Amygdala (tissue), 56 donors: Measurements from ENCODE around the gene GTF2IRD1.

Experiments
- DNase-seq, 56 donors: peaks; one replicate each; lab custom pipeline; 2025; lab: John Stamatoyannopoulos, UW

GTF2IRD1 gene

DNA sequence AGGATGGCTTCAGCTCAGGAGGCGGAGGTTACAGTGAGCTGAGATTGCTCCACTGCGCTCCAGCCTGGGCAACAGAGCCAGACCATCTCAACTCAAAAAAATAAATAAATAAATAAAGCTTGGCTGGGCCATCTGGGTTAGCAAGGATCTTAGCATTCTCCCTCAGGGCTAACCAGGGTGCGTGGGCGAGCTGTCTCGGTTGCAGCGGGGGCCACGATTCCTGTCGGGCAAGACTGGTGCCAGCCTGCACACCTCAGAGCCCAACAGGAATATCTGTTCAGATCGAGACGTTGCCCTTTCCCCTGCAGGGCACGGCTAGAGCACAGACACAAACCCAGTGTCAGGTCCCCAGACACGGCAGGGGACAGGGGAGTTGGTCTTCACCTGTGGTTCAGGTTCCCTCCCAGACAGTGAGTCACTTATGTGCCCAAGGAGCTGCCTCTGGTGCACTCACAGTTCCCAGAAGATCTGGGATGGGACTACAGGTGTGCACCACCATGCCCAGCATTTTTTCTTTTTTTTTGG, 128.3 kb downstream of the GTF2IRD1 start:
- no peak for DNase-seq

DNA sequence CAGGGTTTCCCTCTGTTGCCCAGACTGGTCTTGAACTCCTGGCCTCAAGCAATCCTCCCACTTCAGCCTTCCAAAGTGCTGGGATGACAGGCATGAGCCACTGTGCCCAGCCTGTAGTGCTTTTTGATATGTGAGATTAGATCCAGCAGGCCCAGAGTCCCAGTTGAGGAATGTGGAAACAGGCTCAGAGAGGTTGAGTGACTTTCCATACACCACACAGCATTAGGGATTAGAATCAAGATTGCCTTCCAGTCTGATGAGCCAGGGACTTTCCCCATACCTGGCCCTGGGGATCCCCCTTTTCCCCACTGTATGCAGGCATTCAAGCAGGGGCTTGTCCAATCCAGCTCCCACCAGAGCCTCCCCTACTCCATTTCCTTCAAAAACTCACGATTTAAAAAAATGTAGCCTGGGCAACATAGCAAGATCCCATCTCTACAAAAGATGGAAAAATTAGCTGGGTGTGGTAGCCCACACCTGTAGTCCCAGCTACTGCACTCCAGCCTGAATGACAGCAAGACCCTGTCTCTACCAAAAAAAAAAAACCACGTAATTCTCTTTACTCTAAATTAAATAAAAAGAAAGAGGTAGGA, 128.8 kb downstream of the GTF2IRD1 start:
- DNase-seq = no peak

GRCh38 chr7:74583630-74584029, 129.9 kb downstream of the GTF2IRD1 start:
- no peak for DNase-seq

DNA sequence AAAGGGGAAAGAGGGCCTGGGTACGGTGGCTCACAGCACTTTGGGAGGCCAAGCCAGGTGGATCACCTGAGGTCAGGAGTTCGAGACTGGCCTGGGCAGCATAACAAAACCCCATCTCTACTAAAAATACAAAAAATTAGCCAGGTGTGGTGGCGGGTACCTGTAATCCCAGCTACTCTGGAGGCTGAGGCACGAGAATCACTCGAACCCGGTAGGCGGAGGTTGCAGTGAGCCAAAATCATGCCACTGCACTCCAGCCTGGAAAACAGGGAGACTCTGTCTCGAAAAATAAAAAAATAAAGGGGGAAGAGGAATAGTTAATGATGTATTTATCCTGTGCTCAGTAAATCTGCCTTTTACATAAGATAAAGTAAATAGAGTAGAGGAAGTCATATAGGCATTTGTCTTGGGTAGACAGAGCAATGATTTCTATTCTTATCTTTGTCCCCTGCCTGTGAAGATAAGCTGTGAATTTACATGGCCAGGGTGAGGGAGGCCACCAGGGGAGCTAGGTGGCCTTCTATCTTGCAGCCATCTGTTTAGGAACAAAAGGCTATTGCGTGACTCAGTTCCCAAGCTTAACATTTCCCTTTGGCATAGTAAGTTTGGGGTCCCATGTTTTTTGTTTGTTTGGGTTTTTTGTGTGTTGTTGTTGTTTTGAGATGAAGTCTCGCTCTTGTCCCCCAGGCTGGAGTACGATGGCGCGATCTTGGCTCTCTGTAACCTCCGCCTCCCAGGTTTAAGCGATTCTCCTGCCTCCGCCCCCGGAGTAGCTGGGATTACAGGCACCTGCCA, 130.7 kb downstream of the GTF2IRD1 start:
- no peak for DNase-seq

- no peak for DNase-seq
Measured at GRCh38 chr7:74585844-74586243, 132.1 kb downstream of the GTF2IRD1 start.

GRCh38 chr7:74586258-74587175, 132.8 kb downstream of the GTF2IRD1 start:
- DNase-seq = no peak

DNA sequence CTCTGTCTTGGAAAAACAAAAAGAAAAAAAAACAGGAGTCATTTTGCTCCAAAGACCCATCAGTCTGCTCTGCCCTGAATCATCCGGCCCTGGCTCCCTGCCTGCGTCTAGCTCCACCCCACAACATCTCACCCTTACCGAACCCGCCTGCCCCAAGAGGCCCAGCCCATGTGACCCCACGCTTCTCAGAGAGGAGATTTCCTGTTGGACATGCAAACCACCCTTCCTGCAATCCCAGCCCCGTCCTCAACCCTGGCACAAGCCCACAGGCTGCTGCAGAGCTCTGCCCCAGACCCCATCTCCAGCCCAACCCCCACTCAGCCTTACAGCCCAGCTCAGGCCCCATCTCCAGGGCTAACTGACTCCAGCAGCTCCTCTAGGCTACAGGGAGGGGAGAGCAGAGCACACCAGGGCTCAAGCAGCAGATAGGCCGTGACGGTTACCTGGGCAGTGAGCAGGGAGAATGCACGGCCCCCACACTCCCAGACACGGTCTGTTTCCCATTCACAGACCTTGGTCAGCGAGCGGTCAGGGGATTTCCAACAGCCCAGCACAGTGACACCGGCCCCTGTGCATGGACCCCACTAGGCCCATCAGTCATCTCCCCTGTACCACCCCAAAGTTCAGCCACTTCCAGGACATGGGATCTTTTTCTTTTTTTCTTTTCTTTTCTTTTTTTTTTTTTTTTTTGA, 133.9 kb downstream of the GTF2IRD1 start:
- DNase-seq = peak in 28 of 56 donors; percentile 3 to 86 (median 31)

DNA sequence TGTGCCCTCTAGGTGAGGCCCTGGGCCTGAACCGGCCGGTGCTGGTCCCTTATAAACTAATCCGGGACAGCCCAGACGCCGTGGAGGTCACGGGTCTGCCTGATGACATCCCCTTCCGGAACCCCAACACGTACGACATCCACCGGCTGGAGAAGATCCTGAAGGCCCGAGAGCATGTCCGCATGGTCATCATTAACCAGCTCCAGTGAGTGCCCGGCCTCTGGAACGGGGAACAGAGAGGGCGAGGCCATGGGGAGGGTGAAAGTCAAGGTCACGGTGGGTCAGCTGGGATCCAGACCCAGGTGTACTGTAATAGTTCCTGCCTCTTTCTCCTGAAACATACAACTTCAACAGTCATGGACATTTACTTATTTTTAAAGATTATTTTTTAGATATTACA, 137.1 kb downstream of the GTF2IRD1 start:
- DNase-seq = no peak

DNA sequence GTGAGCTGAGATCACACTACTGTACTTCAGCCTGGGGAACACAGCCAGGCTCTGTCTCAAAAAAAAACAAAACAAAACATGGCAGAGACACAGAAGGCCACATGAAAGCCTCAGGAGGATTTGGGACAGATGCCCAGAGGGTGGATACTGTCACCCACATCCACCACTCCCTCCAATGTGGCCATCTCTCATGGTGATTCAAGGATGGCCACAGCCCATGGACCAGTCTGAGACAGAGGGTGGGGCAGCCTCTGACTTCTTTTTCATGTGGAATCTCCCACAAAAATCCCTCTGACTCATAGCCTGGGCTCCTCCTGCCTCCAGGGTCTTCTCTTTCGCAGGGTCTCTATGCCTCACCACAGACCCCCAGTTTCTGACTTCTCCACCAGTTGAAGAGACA, 144.9 kb downstream of the GTF2IRD1 start:
- no peak for DNase-seq

GRCh38 chr7:74599244-74599643, 145.5 kb downstream of the GTF2IRD1 start:
- no peak for DNase-seq

- DNase-seq = peak in 2 of 56 donors; percentile 10 to 22
Measured at GRCh38 chr7:74604326-74605020, 150.8 kb downstream of the GTF2IRD1 start.

DNA sequence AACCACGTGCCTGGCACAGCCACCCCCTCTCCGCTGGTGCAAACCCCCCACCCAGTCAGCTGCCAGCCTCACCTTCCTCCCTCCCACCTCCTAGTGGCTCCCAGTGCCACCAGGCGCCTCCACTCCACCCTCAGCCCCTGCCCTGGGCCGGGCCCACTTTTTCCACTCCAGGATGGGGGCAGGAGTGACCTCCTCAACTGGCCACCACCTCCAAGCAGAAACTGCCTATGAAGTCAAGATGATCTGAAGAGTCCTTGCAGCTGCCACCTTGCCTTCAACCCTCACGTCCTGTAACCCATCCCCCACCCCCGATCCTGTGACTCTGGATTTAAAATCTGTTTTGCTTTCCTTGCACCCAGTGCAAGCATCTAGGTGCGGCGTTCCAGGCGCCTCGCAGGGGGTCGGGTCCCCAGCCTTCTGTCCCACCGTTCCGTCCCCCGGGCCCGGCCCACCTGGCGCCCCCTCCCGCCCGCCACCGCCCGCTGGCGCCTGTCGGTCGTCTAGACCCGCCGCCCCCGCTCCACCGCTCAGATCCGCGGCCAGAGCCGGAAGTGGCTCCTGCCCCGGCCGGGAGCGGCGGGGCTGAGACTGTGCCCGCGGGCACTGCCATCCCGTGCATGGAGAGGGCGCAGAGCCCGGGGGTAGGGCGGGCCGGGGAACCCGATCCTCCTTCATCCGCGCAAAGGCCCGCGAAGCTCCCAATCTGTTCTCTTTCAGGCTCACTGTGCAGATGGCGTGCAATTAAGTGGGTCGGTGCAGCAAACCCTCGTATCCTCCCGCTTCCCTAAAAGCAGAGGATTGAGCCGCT, 152.6 kb downstream of the GTF2IRD1 start:
- DNase-seq = peak in 26 of 56 donors; percentile 6 to 52 (median 21)

DNA sequence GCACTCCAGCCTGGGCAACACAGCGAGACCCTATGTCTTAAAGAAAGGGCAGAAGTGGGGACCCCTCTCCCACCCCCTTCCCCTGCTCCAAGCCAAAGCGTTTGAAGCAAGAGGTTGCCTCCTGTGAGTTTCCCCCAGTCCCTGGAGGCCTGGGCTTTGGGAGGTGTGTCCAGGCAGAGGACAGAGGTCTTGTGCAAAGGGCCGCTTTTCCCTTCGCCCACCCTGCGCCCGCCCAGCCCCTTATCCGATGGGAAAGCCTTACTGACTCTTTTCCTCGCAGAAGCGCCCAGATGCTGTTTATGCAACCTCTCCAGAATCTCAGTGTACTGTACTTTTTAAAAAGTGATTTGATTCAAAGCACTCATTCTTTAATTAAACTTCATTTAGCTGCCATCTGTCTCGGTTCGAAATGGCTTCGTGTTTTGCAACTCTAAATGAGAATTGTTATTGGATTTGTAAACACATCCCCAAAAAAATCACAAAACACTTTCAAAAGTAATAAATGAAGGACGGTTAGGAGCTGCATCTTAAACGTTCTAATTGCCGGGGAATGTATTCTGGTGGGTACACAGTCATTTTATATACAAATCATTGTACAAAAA, 153.3 kb downstream of the GTF2IRD1 start:
- DNase-seq = peak in 1 of 56 donors; percentile 52

DNA sequence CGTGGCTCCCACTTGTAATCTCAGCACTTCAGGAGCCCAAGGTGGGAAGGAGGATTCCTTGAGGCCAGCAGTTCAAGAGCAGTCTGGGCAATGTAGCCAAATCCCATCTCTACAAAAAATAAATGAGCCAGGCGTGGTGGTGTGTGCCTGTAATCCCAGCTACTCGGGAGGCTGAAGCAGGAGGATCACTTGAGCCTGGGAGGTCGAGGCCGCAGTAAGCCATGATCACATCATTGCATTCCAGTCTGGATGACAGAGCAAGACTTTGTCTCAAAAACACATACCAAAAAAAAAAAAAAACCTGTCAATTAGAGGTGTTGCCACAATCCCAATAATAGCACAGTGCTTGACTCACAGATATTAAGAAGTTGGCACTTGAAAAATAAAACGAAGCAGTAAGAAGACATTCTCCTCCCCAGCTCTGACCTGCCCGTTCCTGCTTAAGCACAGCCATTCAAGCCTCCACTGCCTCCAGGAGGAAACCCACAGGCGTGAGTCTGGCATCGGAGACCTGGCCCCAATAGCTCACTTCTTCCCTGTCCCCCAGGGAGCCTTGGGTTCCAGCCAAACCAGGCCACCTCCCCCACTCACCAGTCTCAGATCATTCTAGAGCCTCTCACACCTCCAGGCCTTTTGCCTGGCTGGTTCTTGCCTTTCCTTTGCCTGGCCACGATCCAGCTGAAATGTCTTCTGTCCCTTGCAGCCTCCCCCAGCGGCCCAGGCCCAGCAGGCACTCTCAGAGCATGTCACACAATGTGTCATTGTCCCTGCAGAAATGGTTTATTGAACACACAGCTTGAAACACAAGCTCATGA, 158.5 kb downstream of the GTF2IRD1 start:
- DNase-seq = peak in 34 of 56 donors; percentile 9 to 90 (median 30)

GRCh38 chr7:74615933-74616780, 162.5 kb downstream of the GTF2IRD1 start:
- DNase-seq = no peak

DNA sequence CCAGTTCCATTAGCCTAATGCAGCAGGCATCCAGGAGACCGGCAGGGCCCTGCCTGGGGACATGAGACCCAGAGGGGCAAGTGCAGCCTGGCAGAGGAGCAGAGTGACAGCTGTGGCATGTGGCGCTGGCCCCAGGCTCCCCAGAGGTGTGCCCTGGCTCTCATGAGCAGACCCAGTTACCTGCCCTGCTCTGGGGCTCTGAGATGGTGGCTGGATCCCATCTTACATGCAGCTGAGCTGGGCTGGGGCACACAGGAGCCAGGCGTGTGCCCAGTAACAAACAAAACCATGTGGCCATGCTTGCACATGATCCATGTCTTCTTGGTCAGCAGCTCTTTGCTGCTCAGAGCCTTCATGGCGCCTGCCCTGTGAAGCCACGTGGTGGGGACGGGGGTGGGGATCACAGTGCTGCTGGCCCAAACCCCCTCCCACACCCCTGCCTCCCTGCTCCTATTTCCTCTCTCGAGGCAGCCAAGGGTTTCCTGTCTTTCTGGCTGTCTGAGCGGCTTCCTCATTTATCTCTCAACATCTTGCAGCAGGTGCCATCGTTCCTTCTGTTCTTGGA, 163.6 kb downstream of the GTF2IRD1 start:
- DNase-seq = peak in 29 of 56 donors; percentile 5 to 70 (median 20)
